GM21447 (cell line): ENCODE results near the gene IFNL2.
"Not testable (repeated sequence)": the region's sequence is repeated elsewhere in the genome, so short reads cannot be mapped to it uniquely, and the experiment has no call there.

Experiments
- ATAC-seq: cut with Tn5 transposase; IDR thresholded peaks from one replicate; pipeline ENCODE4 v1.9.1; 2021; ENCODE audit not compliant: unreplicated experiment

IFNL2 gene

DNA sequence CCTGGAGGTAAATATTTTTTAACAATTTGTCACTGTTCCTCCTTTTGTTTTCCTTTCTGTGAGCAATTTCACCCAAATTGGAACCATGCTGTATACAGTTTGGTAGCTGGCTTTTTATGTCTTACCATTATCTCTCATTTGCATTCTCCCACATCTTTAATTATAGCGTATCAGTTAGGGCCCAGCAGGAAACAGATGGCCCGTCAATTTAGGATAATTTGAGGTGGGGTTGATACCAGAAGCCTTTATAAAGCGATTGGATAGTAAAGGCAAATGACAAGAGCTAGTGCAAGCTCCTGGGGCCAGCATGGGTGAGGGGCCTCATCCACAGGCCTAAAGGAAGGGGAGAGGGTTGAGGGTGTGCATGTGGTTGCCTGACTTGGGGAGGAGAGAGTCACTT is 15.7 kb upstream of the IFNL2 start:
- ATAC-seq, result no peak

DNA sequence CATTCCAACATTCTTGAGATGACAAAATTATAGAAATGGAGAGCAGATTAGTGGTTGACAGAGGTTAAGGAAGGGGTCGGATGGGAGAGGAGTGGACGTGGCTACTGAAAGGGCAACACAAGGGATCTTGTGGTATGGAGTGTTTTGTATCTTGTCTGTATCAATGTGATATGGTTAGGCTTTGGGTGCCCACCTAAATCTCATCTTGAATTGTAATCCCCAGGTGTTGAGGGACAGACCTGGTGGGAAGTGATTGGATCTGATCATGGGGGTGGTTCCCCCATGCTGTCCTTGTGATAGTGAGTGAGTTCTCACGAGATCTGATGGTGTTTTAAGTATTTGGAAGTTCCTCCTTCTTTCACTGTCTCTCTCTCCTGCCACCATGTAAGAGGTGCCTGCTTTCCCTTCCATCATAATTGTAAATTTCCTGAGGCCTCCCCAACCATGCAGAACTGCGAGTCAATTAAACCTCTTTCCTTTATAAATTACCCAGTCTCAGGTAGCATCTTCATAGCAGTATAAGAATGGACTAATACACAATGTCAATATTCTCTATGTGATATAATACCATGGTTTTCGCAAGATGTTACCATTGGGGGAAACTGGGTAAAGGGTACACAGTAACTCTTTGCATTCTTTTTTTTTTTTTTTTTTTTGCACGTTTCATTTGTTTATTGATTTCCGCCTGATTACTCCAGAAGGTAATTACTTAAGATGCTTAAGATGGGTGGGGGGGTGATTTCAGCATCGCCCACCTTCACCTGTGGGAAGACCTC is 14.6 kb upstream of the IFNL2 start:
- ATAC-seq, result no peak

DNA sequence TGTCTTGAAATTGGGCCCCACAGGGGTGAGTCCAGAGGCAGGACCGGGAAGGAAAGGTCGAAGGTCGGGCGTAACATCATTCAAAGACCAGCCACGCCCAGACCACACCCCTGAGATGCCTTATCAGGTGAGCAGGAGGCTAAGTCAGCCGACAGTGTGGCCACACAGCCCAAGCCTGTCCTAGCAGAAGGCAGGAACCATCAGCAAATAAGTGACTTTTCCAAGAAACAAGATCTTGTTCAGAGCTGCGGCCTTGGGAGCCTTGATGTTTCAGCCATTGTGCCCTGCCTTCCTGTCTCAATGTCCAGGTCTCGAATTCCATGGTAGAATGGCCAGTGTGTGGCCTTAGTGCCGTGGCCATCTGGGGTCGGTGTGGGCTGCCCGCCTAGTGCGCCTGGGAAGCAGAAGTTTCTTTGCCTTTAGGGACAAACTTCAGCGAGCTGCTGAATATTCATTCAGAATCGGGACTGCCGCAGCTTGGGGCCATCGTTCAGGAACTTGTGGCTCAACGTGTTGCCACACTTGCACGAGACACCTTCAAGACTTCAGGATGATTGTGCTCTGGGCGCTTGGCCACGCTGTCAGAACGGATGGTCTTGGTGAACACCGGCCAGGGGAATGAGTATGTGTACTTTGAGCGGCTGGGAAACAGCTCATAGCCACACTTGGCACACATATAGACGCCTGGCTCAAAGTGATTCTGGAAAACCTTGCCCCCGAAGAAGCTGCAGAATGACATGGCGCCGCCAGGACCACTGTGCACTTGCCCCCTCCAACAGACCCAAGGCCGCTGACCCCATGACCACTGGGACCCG is 13.5 kb upstream of the IFNL2 start:
- no peak for ATAC-seq

DNA sequence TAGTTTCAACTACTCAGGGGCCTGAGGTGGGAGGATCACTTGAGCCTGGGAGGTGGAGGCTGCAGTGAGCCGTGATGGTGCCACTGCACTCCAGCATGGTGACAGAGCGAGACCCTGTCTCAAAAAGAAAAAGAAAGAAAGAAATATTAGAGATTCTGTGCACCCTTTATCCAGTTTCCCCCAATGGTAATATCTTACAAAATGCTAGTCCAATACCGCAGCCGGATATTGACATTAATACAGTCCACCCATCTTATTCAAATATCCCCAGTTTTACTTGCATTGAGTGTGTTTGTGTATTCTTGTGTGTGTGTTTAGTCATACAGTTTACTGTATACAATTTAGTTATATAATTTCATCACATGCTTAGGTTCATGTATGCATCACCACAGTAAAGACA is 11.0 kb upstream of the IFNL2 start:
- ATAC-seq, result no peak

DNA sequence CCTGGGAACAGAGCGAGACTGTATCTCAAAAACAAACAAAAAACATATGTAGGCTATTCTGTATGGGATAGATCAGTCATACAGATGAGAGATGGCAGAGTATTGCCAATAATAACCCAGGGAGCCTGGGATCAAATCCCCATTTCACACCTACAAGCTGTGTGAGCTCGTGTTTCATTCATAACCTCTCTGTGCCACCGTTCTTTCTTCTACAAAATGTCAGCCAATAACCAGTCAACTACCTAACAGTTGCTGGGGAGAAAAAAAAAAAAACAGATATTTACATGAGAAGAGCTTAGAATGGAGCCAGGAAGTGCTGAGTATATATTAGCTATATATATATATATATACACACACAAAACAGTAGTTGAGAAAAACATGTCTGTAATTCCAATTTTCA is 6.5 kb upstream of the IFNL2 start:
- ATAC-seq, result no peak

DNA sequence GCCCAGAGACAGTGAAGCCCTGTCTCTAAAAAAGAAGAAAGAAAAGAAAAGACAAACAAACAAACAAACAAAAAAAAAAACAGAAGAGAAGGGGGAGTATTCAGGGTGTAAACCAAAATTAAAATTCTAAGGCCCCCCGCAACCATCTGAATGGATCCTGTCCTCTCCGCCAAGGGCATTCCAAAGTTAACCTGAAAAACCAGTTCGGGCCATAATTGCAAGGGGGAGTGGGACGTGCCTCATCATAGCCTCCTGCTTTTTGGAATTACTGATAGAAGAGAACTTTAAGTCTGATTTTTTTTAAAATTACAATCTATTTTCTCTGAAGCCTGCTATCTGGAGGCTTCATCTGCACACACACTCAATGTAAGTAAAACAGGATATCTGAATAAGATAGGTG is 5.7 kb upstream of the IFNL2 start:
- ATAC-seq, result no peak

DNA sequence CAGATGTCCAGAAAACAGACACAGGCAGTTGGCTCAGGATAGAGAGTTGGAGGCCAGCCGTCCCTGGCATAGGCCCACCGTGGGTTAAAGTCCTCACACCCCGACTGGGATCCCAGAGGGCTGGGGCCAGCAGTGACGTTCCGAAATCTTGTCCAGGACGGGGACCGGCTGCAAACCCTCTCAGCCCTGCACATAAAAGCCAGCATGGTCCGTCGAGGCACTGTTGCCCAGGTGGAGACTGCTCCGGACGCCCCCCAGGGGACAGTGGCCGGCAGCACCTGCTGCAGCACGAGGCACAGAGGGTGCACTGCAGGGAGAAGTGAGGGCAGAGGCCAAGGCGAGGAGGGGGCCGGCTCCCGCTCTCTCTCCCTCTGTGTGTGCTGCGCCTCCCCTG is 4.3 kb upstream of the IFNL2 start:
- ATAC-seq, result no peak

DNA sequence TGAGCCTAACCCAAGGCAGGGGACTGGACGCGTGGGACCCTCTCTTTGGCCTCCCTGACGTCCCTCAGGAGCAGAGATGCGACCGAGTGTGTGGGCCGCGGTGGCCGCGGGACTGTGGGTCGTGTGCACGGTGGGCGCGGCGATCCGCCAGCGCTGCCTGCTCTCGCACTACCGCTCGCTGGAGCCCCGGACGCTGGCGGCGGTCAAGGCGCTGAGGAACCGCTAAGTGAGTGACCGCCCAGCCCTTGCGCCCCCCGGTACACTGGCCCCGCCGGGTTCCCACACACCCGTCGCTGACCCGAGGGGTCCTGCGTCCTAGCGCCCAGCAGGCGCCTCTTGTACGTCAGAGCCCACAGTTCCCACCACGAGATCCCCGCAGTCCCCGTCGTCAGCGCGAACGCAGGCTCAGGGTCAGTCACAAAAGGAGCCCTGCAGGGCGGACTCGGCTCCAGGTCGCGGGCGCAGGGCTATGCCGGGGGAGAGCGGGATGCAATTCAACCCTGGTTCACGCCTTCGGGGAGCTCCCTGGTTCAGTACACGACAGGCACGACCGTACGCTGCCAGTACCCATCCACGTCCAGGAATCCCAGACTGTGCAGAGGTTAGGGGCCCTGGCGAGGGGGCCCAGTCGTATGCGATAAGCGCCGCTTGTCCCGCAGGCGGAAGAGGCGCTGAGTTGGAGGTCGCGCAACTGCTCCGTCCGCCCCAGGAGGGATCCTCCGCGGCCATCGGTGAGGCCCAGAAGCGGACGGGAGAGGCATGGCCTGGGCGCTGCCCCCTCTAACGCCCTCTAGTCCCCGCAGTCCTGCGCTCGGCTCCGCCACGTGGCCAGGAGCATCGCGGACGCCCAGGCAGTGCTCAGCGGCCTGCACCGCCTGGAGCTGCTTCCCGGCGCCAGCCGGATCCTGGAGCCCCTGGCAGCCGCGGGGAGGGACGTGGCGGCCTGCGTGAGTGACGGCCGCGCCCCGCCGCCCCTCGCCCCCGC is 3.6 kb upstream of the IFNL2 start:
- no peak for ATAC-seq

DNA sequence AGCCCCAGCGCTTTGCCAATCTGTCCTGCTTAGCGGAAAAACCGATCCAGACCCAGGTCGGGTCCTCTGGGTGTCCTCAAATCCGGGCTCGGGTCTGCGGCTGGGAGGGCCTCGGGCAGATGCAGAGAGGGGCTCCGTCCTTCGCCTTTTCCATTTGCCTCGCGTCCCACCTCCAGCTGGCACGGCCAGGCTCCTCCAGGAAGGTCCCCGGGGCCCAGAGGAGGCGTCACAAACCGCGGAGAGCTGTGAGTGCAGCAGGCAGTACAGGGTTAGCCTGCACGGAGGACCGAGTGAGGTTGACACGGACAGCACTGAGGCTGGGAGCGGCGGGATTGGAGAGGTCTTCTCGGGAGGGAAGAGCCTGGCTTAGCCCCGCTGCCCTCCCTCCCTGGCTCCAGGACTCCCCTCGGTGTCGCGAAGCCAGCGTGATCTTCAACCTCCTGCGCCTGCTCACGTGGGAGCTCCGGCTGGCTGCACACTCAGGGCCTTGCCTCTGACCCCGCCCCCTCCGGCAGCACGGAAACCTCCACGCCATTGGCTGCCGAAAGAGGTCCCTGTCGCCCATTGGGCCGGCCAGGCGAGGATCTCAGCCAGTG is 2.8 kb upstream of the IFNL2 start:
- ATAC-seq, result no peak

DNA sequence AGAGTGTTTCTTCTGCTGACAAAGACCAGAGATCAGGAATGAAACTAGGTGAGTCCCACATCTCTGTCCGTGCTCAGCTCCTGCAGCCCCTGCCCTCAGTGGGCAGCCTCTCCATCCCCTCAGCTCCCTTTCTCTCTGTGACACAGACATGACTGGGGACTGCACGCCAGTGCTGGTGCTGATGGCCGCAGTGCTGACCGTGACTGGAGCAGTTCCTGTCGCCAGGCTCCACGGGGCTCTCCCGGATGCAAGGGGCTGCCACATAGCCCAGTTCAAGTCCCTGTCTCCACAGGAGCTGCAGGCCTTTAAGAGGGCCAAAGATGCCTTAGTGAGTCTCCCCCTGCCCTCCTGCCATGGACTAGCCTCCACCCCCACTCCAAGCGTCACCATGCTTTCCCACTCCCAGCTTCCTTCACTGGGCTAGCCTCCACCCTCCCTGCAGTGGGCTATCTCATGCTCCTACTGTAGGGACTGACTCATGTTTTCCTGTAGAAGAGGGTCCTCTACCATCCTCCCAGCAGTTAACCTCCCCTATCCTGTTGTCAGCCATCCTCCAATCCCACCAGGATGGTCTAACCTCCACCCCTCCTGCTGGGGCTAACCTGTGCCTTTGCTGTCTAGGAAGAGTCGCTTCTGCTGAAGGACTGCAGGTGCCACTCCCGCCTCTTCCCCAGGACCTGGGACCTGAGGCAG is 481 bp downstream of the IFNL2 start:
- not testable (repeated sequence) for ATAC-seq

DNA sequence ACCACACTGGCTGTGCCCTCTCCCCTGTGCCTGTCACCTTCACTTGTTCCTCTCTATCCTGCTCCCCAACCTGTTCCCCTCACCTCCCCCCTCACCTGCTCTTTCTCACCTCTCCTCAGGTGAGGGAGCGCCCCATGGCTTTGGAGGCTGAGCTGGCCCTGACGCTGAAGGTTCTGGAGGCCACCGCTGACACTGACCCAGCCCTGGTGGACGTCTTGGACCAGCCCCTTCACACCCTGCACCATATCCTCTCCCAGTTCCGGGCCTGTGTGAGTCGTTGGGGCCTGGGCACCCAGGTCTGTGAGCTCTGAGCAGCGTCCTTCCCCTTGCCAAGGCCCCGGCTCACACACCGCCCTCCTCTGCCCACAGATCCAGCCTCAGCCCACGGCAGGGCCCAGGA is 1.2 kb downstream of the IFNL2 start:
- not testable (repeated sequence) for ATAC-seq

DNA sequence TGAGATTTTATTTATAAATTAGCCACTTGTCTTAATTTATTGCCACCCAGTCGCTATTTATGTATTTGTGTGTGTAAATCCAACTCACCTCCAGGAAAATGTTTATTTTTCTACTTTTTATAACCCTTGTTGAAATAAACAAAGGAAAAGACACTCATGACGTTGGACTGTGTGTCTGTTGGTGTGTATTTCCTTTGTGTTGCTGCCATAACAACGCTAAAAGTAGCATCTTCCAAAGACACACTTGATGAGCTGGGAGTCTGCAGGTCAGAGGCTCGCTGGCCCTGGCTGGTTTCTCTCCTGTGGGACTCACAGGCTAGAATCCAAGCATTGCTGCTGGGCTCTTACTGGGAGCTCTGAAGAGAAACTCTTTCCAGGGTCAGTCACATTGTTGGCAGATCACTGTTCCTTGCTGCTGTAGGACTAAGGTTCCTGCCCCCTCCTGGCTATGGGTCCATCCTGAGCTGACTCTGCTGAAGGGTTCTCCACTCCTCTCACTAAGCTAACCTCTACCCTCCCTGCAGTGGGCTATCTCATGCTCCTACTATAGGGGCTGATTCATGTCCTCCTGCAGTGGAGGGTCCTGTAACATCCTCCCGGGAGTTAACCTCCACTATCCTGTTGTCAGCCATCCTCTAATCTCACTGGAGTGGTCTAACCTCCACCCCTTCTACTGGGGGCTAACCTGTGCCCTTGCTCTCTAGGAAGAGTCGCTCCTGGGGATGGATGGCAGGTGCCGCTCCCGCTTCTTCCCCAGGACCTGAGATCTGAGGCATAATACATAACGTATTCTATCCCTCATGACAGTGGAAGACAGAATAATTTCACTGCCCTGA is 2.1 kb downstream of the IFNL2 start:
- no peak for ATAC-seq

DNA sequence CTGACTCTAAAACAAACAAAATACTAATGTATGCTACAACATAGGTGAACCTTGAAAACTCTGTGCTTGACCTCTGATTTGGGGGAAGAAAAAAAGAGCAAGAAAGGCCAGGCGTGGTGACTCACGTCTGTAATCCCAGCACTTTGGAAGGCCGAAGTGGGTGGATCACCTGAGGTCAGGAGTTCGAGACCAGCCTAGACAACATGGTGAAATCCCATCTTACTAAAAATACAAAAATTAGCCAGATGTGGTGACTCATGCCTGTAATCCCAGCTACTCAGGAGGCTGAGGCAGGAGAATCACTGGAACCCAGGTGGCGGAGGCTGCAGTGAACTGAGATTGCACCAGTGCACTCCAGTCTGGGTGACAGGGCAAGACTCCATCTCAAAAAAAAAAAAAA is 5.7 kb downstream of the IFNL2 start:
- not testable (repeated sequence) for ATAC-seq

DNA sequence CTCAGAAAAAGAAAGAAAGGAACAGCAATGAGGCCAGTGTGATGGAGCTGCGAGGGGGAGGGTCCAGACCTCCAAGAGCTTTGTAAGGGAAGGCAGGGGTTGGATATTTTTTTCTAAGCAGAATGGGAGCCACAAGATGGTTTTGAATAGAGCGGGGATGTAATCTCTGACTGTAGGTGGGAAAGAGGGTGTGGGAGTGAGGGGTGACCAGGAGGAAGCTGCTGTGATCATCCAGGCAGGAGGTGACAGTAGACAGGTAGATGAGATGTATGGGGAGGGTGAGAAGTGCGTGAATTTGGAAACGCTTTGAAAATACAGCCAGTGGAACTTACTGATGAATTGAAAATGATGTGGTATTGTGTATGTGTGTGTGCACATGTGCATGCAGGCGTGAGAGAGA is 7.4 kb downstream of the IFNL2 start:
- ATAC-seq, result no peak

DNA sequence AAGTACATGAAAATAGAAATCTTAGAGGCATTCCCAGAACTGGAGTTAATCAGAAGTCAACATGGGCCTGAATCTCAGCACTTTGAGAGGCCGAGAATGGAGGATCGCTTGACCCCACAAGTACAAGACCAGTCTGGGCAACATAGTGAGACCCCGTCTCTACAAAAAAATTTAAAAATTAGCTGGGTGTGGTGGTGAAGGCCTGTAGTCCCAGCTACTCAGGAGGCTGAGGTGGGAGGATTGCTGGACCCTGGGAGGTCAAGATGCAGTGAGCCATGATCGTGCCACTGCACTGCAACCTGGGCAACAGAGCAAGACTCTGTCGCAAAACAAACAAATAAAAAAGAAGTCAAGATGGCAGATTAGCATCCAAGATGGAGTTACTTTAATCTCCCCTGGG is 8.5 kb downstream of the IFNL2 start:
- ATAC-seq, result no peak

DNA sequence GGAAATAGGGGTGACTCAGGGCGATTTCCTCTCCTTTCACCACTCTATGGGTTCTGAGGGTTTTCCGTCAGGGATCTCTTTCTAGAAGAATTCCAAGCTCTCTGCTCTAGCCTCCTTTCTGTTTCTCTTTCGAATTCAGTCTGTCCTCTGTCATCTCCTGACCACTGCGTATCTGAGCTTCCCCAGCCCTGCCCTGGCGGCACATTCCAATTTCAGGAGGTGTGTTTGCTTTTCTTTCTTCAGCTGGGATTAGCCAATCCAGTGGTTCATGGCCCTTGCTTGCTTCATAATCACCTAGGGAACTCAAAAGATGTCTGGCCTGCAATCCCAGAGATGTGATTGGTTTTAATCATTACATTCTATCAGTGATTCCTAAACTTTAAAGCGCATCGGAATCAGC is 9.4 kb downstream of the IFNL2 start:
- no peak for ATAC-seq

DNA sequence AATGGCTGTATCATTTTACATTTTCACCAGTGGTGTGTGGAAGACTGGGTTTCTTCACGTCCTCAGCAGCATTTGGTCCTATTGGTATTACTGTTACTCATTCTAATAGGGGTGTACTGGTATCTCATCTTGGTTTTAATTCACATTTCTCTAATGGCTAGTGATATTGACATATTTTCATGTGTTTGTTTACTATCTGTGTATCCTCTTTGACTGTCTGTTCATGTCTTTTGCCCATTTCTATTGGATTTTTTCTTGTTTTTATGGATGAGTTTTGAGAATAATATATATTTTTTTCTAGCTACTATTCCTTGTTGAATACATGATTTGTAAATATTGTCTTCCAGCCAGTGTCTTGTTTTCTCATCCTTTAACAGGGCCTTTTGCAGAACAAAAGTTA is 13.8 kb downstream of the IFNL2 start:
- no peak for ATAC-seq

DNA sequence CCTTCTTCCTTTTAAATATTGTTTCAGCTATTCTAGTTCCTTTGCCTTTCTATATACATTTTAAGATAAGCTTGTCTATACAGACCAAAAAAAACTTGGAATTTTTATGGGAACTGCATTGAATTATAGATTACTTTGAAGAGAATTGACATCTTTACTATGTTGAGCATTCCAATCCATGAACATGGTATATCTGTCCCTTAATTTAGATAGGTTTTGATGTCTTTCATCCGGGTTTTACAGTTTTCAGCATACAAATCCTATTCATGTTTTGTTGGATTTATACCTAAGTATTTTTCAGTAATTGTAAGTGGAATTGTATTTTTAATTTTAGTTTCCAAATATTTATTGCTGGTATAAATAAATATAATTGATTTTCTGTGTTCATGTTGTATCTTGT is 15.8 kb downstream of the IFNL2 start:
- no peak for ATAC-seq

DNA sequence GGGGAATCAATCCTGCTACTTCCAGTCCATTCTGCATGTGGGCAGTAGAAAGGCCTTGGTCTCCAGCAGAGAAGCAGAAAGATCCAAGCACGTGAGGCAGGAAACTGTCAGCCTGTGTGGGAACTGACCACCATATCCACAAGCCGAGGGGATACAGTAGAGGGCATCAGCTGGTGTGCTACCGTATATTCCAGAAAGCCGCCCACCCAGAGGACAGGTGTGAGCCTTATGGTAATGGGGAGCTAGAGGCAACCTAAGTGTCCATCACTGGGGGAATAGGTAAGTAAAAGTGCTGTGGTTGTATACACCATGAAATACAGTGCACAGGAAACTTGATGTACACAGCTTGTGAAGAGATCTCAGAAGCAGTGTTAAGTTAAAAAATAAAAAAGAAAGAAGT is 25.2 kb downstream of the IFNL2 start:
- no peak for ATAC-seq
